Tibial artery (tissue), 4 donors: Measurements from ENCODE around the gene CLSTN1.
A peak's percentile ranks its signal among the peaks of the same experiment; 100 is the strongest.

Experiments used
- DNase-seq, 2 donors: peaks; one replicate each; pipeline ENCODE4 v3.0.0-alpha.2; 2019
- H3K27ac ChIP-seq, 2 donors: fragments of 200-600 bp; sonication (generic) in 1 of 2; 1 replicate in 1 of 2; 2 replicates in 1 of 2; pipeline ENCODE4 v1.5.1; 2018 to 2019; ENCODE audit warnings: mild to moderate bottlenecking in 1 of 2
- H3K27me3 ChIP-seq, 2 donors: fragments of 200-600 bp; sonication (generic) in 1 of 2; one replicate each; pipeline versions ENCODE4 v1.5.1 to v1.6.0; 2016 to 2019
- H3K36me3 ChIP-seq, 3 donors: fragments of 200-600 bp; sonication (generic) in 2 of 3; one replicate each; pipeline ENCODE4 v1.5.1; 2016 to 2019; ENCODE audit warnings: mild to moderate bottlenecking in 2 of 3
- H3K4me1 ChIP-seq, 4 donors: fragments of 200-600 bp; sonication (generic) in 2 of 4; 1 replicate in 3 of 4; 2 replicates in 1 of 4; pipeline ENCODE4 v1.5.1; 2016 to 2019
- H3K4me3 ChIP-seq, 2 donors: fragments of 200-600 bp; sonication (generic) in 1 of 2; 1 replicate in 1 of 2; 2 replicates in 1 of 2; pipeline ENCODE4 v1.5.1; 2018 to 2019; ENCODE audit warnings: mild to moderate bottlenecking in 2 of 2
- H3K9me3 ChIP-seq, 3 donors: fragments of 200-600 bp; sonication (generic) in 1 of 3; one replicate each; pipeline ENCODE4 v1.5.1; 2016 to 2019
- CTCF ChIP-seq, 2 experiments: fragments of 200-600 bp in 1 of 2; fragments of 450-650 bp in 1 of 2; IDR thresholded peaks; one replicate each; pipeline ENCODE4 v1.5.1; 2017 to 2019; ENCODE audit warnings: antibody characterized with exemption in 2 of 2, mild to moderate bottlenecking in 1 of 2, moderate library complexity in 1 of 2
- intact Hi-C: fragments of 100-400 bp; cut with DNase I; formaldehyde crosslinking; loops from one replicate; pipeline ENCODE4 v1.15.0; 2023; ENCODE audit warnings: low total_unique reads

The CLSTN1 gene

GRCh38 chr1:9687874-9688582 lies 135.7 kb downstream of the CLSTN1 start:
- Histone ChIP-seq H3K27ac (peak overlapping the region; percentile 24 to 37), H3K4me1 (peaks cover 0 to 33% (median 26%) of the 10 kb centered on the region in 4 donors), H3K27me3 (no peaks in the 10 kb centered on the region), H3K4me3 (peak overlapping the region; percentile 75 to 97), H3K9me3 (no peaks in the 10 kb centered on the region), H3K36me3 (peaks cover 0 to 12% (median 0%) of the 10 kb centered on the region in 3 donors)
- intact Hi-C loops = no loop called here
- DNase-seq = no peak
- no peak for TF ChIP-seq CTCF (IDR thresholded peaks at IDR 0.05)

- Histone ChIP-seq H3K9me3 (no peaks in the 10 kb centered on the region), H3K27me3 (no peaks in the 10 kb centered on the region), H3K27ac (peak overlapping the region; percentile 24 to 37), H3K4me3 (peak overlapping the region; percentile 75 to 97), H3K36me3 (peaks cover 0 to 5% (median 0%) of the 10 kb centered on the region in 3 donors), H3K4me1 (peaks cover 0 to 33% (median 26%) of the 10 kb centered on the region in 4 donors)
- peak; percentile 39 to 67 for DNase-seq
- intact Hi-C loops = no loop called here
- no peak for TF ChIP-seq CTCF (IDR thresholded peaks at IDR 0.05)
Measured at GRCh38 chr1:9687120-9687873, 136.5 kb downstream of the CLSTN1 start.

- H3K9me3 ChIP-seq = no peaks in the 10 kb centered on the region
- no peak overlapping the region for H3K4me3 ChIP-seq
- no peaks in the 10 kb centered on the region for H3K27me3 ChIP-seq
- peaks cover 0 to 23% (median 21%) of the 10 kb centered on the region in 4 donors for H3K4me1 ChIP-seq
- intact Hi-C loops = no loop called here
- TF ChIP-seq CTCF (IDR thresholded peaks at IDR 0.05) = no peak
- no peaks in the 10 kb centered on the region for H3K36me3 ChIP-seq
- H3K27ac ChIP-seq = no peak overlapping the region
- DNase-seq = no peak
Measured at GRCh38 chr1:9684801-9685200, 139.0 kb downstream of the CLSTN1 start.

- no peaks in the 10 kb centered on the region for H3K36me3 ChIP-seq
- TF ChIP-seq CTCF (IDR thresholded peaks at IDR 0.05) = no peak
- H3K27ac ChIP-seq = no peak overlapping the region
- H3K4me3 ChIP-seq = no peak overlapping the region
- no peaks in the 10 kb centered on the region for H3K4me1 ChIP-seq
- H3K9me3 ChIP-seq = no peaks in the 10 kb centered on the region
- no peaks in the 10 kb centered on the region for H3K27me3 ChIP-seq
- no peak for DNase-seq
- intact Hi-C loops = no loop called here
Measured at GRCh38 chr1:9680828-9681227, 142.9 kb downstream of the CLSTN1 start.

- no peaks in the 10 kb centered on the region for H3K36me3 ChIP-seq
- H3K9me3 ChIP-seq = no peaks in the 10 kb centered on the region
- TF ChIP-seq CTCF (IDR thresholded peaks at IDR 0.05) = no peak
- intact Hi-C loops = no loop called here
- H3K27me3 ChIP-seq = peaks cover 0 to 2% of the 10 kb centered on the region in 2 donors
- no peak overlapping the region for H3K27ac ChIP-seq
- no peak overlapping the region for H3K4me3 ChIP-seq
- no peak for DNase-seq
- H3K4me1 ChIP-seq = no peaks in the 10 kb centered on the region
Measured at GRCh38 chr1:9680091-9680490, 143.7 kb downstream of the CLSTN1 start.
